Renal cortex interstitium (tissue), 11 donors: ENCODE results near the gene RASA3. TPM values are rescaled to one million over a fixed set of nuclear protein-coding genes. Genes with fewer than 3 reads are reported as not detected.

ENCODE experiments used
- DNase-seq, 11 donors: peaks; one replicate each; pipeline ENCODE4 v3.0.0-alpha.2; 2013; ENCODE audit warnings: low read depth in 9 of 11, low spot score in 4 of 11; ENCODE audit errors: extremely low read depth in 1 of 11
- polyA plus RNA-seq, 3 donors: library from polyadenylated mRNA; unstranded; fragments of 120-200 nt; gene quantifications; one replicate each; pipeline ENCODE4 v1.2.1, GENCODE V29; 2013; ENCODE audit not compliant: insufficient read length in 3 of 3

RASA3 gene
- polyA plus RNA-seq, 3 donors: 11.0 to 14.2 (median 12.5) TPM

DNA sequence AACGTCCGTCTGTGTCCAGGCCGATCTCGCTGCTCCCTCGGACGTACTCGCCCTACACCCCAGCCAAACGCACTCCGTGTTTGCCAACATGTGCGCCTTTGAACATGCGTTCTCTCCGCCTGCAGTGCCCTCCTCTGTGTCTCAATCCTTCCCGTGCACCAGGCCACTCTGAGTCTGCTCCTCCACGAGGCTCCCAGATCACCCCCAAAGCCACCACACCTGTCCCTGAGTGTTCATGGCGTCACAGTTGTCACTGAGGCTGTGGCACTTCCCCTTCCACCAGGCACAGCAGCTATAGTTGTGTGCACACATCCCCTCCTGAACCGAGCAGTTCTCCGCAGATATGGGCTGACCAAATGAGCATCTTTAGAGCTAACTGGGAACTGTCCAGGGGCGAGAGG, 35.6 kb downstream of the RASA3 start:
- DNase-seq: no peak

DNA sequence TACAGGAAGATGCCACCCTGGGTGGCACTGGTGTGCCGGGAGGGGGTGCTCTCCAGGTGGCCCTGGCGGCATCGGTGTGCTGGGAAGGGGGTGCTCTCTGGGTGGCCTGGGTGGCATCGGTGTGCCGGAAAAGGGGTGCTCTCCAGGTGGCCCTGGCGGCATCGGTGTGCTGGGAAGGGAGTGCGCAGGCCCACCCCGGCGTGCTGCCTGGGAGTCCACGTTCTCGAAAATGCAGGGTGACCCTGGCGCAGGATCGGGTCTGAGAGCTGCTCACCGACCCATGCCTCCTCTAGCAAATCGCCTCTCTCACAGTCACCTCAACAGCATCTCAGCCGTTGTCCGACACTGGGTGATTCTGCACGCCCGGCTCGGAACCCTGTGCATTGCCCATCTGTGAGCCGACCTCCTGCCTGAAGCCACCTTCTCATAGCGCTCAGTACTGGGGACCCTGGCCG, 36.4 kb downstream of the RASA3 start:
- DNase-seq: no peak

DNA sequence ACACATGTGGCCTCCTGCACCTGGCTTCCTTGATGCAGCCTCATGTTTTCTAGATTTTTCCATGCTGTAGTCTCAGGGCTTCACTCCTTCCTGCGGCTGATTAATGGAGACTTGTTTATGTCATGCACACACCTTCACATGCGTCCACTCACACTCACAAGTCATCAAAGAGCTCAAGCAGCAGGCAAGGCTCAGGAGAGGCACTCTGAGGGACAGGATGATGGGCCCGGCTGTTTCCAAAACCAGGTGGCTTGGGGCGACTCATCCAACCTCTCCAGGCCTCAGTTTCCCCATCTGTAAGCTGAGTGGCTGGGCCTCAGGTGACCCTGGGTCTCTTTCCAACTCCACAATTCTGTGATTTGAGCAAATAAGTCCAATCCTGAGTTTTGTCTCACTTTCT, 36.9 kb downstream of the RASA3 start:
- DNase-seq: no peak

DNA sequence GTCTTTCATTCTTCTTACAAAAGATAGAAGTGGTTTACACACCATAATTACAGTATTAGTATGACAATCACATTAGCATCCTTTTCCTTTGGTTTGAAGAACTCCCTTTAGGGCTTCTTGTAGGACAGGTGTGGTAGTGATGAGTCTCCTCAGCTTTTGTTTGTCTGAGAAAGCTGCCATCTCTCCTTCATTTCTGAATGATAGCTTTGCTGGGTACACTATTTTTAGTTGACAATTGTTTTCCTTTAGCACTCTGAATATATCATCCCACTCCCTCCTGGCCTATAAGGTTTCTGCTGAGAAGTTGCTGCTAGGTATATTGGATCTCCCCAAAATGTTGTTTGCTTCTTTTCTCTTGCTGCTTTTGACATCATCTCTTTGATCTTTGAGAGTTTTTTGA, 39.3 kb downstream of the RASA3 start:
- no peak for DNase-seq

DNA sequence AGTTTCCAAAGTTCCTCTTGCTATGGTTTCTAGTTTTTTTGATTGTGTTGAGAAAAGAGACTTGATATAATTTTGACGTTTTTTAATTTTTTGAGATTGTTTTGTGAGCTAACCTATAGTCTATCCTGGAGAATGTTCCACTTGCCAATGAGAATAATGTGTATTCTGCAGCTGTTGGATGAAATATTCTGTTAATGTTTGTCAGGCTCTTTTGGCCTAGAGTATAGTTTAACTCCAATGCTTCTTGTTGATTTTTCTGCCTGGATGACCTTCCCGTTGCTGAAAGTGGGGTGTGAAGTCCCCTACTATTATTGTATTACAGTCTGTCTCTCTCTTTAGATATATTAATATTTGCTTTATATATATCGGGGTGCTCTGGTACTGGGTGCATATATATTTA, 40.0 kb downstream of the RASA3 start:
- no peak for DNase-seq

DNA sequence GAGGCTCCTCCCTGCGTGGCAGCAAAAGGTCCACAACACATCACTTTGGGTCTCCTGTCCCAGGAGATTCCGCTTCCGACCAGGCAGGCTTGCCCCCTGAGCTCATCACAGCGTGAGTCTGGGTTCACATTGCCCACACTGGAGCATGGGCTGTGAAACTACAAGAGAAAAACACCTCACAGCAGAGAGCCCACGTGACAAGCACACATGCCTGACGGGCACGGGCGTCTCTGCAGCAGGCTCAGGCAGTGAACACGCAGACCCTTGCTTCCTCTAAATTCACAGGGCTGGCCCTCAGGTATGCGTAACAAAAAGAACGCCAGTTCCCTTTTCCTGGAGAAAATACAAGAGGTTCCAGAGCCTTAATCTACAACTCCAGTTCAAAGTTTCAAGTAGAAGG, 41.9 kb downstream of the RASA3 start:
- no peak for DNase-seq

DNA sequence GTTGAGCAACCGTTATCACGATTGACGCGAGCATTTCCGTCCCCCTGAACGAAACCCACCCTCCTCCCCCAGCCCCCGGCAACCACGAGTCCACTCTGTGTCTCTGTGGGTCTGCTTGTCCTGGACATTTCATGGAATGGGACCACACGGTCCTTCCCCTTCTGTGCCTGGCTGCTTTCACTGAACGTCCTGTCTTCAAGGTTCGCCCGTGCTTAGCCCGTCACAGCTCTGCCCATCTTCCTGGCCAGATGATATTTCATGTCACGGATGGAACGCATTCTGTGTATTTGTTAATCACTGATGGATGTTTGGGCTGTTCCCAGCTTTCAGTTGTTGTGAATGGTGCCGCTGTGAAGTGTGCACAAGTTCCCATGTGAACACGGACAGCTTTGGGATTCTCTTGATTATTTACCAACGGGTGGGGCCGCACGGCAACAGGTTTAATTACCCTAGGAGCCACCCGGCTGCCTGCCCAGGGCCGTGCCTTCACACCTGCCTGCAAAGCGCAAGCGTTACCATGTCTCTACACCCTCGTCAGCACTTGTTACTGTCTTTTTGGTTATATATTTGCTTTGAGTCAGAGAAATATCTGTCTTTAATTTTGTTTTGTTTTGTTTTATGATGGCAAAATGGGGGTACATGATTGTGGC, 42.5 kb downstream of the RASA3 start:
- no peak for DNase-seq

DNA sequence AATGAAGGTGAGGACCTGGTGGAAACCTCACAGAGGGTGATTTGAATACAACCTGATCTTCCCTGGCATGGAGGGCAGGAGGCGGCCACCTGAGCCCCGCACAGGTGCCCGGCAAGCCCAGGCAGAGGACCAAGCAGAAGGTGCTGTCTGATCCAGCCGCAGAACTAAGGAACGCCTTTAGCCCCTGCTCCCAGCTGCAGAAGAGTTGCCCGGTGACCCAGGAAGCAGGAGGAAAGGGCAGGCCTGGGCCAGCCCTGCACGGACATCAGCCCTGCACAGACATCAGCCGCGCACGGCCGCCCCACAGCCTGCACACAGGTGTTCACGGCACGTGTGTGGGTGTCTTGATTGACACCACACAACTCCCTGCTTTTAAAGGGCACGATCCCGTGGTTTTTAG, 43.1 kb downstream of the RASA3 start:
- DNase-seq: no peak

DNA sequence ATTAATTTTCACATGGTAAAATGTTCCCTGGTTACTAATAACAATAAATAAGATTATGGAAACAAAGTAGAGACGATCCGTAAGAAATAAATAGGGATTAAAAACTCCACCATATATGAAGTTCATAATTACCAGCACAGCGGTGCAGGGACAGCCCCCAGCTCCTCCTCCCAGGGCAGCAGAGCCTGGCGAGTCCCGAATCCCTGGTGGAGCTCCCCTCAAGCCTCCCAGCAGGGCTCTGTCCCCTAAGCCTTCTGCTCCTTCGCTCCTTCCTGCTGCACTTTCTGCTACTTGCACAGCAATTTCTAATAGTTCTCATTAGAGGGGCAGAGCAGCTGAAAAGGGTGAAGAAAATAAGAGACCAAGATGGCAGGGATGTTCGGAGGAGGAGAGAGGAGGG, 43.6 kb downstream of the RASA3 start:
- DNase-seq: no peak

DNA sequence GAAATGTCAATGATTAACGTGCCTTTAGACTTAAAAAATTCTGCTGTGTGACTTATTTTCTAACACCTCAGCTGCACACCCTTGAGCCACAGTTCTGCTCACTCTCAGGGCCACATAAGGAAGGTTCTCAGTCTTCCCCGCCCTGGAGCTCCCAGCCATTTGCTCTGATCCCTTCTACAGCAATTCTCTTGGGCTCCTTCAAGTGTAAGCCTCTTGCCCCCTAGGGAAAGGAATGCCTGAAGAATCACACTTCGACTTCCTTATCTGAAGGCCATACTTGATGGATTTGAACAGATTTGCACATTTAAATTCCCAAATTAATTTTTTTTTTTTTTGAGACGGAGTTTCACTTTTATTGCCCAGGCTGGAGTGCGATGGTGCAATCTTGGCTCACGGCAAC, 44.2 kb downstream of the RASA3 start:
- no peak for DNase-seq

DNA sequence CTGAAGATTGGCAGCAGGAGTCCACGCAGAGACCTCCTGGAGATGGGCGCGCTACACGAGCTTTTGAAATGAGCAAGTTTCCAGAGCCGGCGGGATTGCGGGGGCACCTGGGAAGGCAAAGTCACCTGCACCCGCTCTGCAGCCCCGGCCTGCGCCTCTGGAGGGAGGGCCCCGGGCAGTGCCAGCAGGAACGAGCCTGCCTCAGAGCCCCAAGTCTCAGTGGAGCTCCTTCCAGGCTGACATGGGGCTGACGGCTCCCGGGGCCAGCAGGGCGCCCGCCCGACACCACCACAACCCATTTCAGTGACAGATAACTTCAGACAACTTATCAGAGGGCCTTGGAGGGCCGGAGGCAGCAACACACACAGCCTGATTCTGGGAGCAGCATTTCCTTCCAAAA, 45.0 kb downstream of the RASA3 start:
- DNase-seq: no peak

DNA sequence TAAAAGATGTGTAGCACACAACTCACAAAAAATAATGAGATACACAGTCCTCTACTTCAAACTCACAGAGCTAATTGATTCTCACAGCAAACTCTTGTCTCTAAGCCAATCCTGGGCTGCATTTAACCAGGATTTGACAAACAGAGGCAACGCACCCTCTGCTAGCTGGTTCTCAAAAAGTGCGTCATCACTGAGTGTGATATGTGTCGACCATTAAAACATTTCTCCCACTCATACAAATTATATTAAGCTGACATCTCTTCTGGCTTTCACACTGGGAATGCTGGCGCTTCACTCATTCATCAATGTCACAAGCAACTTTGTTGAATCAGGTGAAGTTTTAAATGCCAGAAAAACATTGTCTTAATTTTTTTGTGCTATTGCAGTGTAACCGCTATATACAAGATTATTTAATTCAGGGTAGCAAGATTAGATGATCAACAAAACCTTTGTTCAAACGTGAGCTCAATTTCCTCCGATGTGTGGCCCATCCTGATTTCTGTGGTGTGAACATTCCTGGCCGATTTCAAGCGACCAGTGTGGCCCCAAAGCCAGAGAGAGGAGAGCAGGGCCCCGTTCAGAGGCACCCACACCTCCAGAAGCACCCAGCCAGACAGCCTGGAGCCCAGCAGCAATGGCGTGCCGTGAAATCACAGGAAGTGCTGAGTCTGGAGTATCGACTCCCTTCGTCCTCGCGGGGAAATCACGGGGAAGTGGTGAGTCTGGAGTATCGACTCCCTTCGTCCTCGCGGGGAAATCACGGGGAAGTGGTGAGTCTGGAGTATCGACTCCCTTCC, 49.4 kb downstream of the RASA3 start:
- DNase-seq: no peak

DNA sequence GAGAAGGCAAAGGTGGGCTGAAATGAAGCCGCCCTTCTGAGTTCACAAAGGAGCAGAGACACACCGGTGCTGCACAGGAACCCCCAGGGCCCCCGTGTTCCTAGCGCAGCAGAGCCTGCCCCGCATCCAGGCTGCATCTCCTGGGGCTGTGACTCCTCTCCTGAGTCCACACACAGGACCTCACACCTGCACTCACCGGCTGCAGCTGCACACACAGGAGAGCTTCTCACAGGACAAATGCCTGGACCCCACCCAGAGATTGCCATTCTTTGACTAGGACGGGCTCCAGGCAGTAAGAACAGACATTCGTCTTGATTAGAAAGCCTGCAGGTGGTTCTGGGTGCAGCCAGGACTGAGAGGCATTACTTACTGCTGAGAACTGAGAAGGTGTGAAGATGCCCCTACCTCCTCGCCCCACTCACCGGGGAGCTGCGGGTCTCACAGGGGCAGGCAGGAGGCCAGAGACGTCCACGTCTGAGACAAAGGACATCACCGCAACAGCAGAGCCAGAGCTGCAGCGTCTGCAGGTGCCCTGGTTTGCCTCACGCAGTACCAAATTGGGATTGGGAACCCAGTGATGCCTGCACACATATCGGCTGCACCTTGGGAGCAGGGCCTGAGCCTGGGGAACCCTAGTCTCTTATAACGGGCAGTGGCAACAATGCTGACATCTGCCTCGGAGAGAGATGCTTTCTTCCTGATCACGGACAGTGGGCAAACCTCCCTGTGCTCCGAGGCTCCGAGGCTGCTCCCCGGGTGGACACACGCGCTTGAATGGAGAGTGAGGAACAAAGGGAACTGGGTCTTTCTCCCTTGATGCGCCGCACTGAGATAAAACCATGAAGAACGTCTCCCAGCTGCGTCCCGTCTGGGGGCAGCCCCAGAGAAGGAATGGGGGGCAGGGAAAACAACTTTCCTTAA, 50.4 kb downstream of the RASA3 start:
- no peak for DNase-seq

DNA sequence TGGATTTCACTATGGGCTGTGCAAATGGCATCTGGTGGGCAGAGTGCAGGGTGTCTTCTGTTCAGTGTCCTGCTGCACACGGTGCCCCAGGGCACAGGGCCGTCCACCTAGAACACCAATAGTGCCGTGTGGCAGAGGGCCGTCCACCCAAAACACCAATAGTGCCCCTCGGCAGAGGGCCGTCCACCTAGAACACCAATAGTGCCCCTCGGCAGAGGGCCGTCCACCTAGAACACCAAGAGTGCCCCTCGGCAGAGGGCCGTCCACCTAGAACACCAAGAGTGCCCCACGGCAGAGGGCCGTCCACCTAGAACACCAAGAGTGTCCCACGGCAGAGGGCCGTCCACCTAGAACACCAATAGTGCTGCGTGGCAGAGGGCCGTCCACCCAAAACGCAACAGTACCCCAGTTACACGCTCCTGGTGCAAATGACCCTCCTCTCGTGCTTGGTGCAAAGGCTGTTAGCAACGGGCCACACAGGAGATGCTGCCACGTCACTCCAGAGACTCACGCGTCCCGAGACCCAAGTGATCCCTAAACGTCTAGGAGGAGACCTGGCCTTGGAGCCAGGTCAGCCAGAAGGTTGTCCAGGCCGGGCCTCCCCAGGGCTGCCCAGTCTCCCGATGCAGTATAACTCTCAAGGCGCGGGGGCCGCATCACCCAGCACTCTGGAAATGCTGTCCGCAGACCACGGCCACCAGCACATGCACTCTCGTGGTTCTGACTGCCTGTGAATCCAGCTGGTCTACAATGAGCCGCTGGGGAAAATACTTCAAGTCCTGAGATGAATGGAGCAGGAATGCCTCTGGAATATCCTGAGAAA, 51.5 kb downstream of the RASA3 start:
- DNase-seq: no peak

DNA sequence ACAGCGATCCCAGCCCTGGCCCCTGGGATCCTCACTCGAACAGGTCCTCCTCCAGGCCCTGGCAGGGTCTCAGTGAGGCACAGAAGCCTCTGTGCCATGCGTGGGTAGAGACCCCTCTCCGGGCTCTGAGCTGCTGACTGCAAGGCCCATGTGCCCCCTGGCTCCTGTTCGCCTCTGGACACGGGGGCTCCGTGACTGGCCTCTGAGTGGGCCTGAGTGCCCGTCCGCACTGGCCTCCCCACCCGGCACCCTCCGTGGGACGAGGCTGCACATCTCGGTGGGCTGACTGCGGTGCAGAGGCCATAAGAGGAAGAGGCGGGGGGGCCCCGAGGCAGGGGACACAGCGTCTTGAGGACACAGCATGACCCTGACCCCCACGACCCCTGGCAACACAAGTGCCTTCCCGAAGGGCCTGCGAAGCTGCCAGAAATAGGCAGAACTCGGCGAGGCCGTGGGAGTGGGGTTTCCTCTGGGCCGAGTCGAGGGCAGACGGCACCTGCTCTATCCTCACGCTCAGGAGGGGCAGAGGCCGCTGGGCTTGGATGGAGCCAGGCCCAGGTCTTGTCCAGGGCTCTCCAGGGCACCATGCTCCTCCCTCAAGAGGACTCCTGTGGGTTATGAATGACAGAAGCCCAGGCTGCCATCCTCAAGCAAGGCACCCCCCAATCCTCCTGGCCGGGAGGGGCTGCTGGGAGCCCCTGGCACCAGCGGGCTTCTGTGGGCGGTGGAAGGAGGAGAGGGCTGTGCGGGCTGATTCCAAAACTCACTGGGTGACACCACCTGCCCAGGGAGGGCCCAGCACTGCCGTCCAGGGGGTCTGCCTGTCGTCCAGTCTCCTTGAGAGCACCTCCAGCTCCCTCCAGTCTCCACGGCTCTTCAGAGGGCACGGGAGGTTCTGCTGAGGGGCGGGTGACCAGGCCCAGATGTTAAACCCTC, 52.6 kb downstream of the RASA3 start:
- no peak for DNase-seq

DNA sequence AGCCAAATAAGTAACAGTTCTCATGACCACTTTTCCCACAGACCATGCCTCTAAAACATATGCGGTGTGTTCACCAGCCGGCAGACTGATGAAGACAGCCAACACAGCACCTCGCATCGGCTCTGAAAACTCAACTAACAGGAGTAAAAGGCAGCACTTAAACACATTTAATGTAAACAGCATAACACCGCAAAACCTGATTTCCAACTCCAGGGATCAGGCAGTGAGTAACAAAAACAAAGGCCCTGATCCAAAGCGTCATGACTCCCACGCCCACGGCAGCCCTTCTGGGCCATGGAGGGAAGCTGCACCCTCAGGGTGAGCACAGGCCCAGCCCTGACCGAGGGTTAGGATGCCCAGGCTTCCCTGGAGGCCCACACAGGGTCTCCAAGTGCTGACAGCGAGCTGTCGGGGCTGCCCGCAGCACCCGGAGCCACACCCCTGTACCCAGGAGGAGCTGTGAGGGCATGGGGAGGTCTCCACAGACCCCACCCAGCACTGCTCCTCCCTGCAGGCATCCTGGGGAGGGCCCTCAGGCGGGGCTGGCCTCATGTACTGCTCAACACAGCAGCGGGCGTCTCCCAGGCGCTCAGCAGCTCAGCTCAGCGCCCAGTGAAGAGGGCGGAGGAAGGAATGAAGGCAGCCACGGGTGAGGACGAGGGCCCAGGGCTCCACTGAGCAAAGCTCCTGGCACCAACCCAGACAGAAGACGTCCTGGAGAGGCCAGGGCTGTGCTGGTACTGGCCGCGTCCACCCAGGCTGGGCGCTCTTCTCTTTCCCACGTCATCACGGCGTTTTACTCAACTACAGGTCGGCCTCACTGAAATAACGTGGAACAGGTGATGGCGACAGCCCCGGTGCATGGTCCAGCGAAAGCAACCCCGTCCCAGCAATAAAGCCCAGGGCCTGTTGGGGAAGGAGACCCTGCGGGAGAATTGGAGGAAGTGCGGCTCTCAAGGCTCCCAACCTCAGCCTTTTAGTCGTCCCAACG, 53.7 kb downstream of the RASA3 start:
- DNase-seq: no peak

DNA sequence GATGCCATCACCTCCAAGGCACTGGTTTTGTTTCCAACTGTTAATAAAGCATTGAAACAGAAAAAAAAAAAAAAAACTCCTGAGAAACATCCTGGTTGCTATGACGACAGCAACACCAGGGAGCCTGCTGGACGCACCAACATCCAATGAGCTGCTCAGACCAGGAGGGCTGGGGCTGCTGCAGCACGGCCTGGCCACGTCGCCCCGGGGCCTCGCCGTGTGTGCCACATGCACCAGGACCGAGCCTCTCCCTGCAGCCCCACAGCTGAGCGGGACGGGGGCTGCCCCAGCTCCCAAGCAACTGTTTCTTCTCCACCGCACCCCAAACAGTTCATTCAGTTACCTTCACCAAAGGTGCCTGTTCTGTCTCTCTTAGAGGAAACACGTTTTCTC, 54.5 kb downstream of the RASA3 start:
- DNase-seq: peak in 2 of 11 donors; percentile 51 to 53
